Stomach smooth muscle (tissue), 2 donors: Measurements from ENCODE around the gene UBLCP1.
"Not testable (repeated sequence)": the region's sequence is repeated elsewhere in the genome, so short reads cannot be mapped to it uniquely, and the experiment has no call there.

Source experiments
- H3K27ac ChIP-seq: one replicate; pipeline ENCODE4 v1.7.0; 2013; ENCODE audit warnings: mild to moderate bottlenecking, low read length, inconsistent platforms
- H3K27me3 ChIP-seq, 2 donors: one replicate each; pipeline ENCODE4 v1.7.0; 2013; ENCODE audit warnings: low read length in 2 of 2; ENCODE audit not compliant: insufficient read depth in 2 of 2, control insufficient read depth in 1 of 2
- H3K36me3 ChIP-seq, 2 donors: one replicate each; pipeline ENCODE4 v1.7.0; 2013; ENCODE audit warnings: low read length in 2 of 2; ENCODE audit not compliant: control insufficient read depth in 2 of 2, insufficient read depth in 2 of 2
- H3K4me1 ChIP-seq: one replicate; pipeline ENCODE4 v1.7.0; 2013; ENCODE audit warnings: low read length; ENCODE audit not compliant: control insufficient read depth, insufficient read depth
- H3K4me3 ChIP-seq, 2 donors: one replicate each; pipeline ENCODE4 v1.7.0; 2013; ENCODE audit warnings: low read length in 2 of 2
- H3K9ac ChIP-seq, 2 donors: one replicate each; pipeline ENCODE4 v1.7.0; 2013; ENCODE audit warnings: low read length in 2 of 2, mild to moderate bottlenecking in 1 of 2
- H3K9me3 ChIP-seq, 2 donors: one replicate each; pipeline ENCODE4 v1.7.0; 2013; ENCODE audit warnings: low read length in 2 of 2; ENCODE audit not compliant: control insufficient read depth in 2 of 2
- donor health status: healthy.
- donor health status: Pancreatic carcinoma.

Gene UBLCP1

GRCh38 chr5:159274676-159275075 lies 11.6 kb downstream of the UBLCP1 start:
- H3K9ac ChIP-seq, result no peak overlapping the region
- H3K36me3 ChIP-seq, result peaks cover 12 to 17% of the 10 kb centered on the region in 2 donors
- H3K4me1 ChIP-seq, result no peaks in the 10 kb centered on the region
- H3K4me3 ChIP-seq, result no peak overlapping the region
- no peak overlapping the region for H3K27ac ChIP-seq
- no peaks in the 10 kb centered on the region for H3K27me3 ChIP-seq
- no peaks in the 10 kb centered on the region for H3K9me3 ChIP-seq

GRCh38 chr5:159286420-159287035 lies 23.4 kb downstream of the UBLCP1 start:
- Histone ChIP-seq H3K9me3 (no peaks in the 10 kb centered on the region), H3K27me3 (no peaks in the 10 kb centered on the region), H3K36me3 (peaks cover 0 to 4% of the 10 kb centered on the region in 2 donors), H3K4me1 (no peaks in the 10 kb centered on the region), H3K9ac (no peak overlapping the region), H3K4me3 (no peak overlapping the region), H3K27ac (no peak overlapping the region)

DNA sequence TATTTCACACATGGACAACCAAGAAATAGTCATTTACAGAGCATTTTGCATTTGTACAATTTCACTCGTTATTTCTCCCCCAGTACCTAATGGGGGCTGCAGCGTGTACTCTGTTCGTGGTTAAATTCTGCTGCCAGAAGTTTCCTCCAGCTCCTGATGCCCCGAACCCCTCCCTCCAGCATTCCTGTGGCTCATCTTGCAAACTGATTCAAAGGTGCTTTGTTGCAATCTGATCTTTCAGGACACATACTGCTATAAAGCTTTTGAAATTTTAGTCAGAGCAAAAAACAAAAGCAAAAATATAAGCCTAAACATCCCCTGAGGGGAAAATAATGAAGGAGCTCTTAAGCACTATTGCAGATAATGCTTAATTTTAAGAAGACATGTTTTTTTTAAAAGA lies 27.7 kb downstream of the UBLCP1 start:
- H3K4me1 ChIP-seq, result no peaks in the 10 kb centered on the region
- H3K27me3 ChIP-seq, result no peaks in the 10 kb centered on the region
- H3K4me3 ChIP-seq, result no peak overlapping the region
- H3K27ac ChIP-seq, result no peak overlapping the region
- no peaks in the 10 kb centered on the region for H3K36me3 ChIP-seq
- no peaks in the 10 kb centered on the region for H3K9me3 ChIP-seq
- H3K9ac ChIP-seq, result no peak overlapping the region

GRCh38 chr5:159294921-159295320 lies 31.8 kb downstream of the UBLCP1 start:
- Histone ChIP-seq H3K36me3 (no peaks in the 10 kb centered on the region), H3K27ac (no peak overlapping the region), H3K9me3 (peaks cover 4 to 5% of the 10 kb centered on the region in 2 donors), H3K4me3 (no peak overlapping the region), H3K4me1 (no peaks in the 10 kb centered on the region), H3K27me3 (no peaks in the 10 kb centered on the region), H3K9ac (no peak overlapping the region)

- H3K9ac ChIP-seq, H3K36me3 ChIP-seq, H3K9me3 ChIP-seq, H3K27me3 ChIP-seq, H3K4me3 ChIP-seq, H3K27ac ChIP-seq, H3K4me1 ChIP-seq: not testable (repeated sequence)
Measured at GRCh38 chr5:159297300-159297699, 34.2 kb downstream of the UBLCP1 start.

DNA sequence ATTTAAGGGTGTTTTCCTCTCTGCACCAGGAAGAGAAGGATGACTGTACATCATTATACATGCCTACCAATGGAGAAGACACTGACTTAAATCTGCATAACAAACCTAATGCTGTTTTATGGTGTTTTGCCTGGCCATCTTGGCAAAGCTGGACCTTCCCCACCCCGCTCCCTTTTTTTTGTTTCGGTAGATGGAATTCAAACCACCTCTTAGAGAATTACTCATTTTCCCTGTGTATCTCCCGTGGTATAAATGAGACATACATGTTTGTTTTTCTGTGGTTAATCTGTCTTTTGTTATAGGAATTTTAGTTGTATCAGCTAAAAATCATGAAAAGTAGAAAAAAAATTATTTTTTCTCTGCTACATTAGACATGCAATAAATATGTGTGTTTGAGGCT lies 38.4 kb downstream of the UBLCP1 start:
- no peaks in the 10 kb centered on the region for H3K4me1 ChIP-seq
- no peak overlapping the region for H3K27ac ChIP-seq
- no peaks in the 10 kb centered on the region for H3K36me3 ChIP-seq
- H3K4me3 ChIP-seq, result no peak overlapping the region
- H3K9ac ChIP-seq, result no peak overlapping the region
- peaks cover 5 to 7% of the 10 kb centered on the region in 2 donors for H3K9me3 ChIP-seq
- H3K27me3 ChIP-seq, result peaks cover 0 to 2% of the 10 kb centered on the region in 2 donors

- not testable (repeated sequence) for H3K27me3 ChIP-seq, H3K4me3 ChIP-seq, H3K36me3 ChIP-seq, H3K27ac ChIP-seq, H3K9ac ChIP-seq, H3K9me3 ChIP-seq, H3K4me1 ChIP-seq
Measured at GRCh38 chr5:159301929-159302860, 39.1 kb downstream of the UBLCP1 start.

DNA sequence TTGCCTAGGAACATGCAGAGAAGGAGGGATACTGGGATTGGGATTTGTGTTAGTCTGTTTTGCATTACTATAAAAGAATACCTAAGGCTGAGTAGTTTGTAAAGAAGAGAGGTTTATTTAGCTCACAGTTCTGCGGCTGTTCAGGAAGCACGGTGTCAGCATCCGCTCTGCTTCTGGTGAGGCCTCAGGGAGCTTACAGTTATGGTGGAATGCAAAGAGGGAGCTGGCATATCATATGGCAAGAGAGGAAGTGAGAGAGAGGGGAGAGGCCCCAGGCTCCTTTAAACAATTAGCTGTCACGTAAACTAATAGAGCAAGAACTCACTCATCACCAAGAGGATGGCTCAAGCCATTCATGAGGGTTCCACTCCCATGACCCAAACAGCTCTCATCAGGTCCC lies 40.2 kb downstream of the UBLCP1 start:
- Histone ChIP-seq H3K27ac (no peak overlapping the region), H3K9me3 (peaks cover 2 to 7% of the 10 kb centered on the region in 2 donors), H3K36me3 (no peaks in the 10 kb centered on the region), H3K9ac (no peak overlapping the region), H3K4me3 (no peak overlapping the region), H3K4me1 (no peaks in the 10 kb centered on the region), H3K27me3 (peaks cover 0 to 2% of the 10 kb centered on the region in 2 donors)

- no peak overlapping the region for H3K27ac ChIP-seq
- H3K27me3 ChIP-seq, result peaks cover 6 to 9% of the 10 kb centered on the region in 2 donors
- no peaks in the 10 kb centered on the region for H3K4me1 ChIP-seq
- H3K4me3 ChIP-seq, result no peak overlapping the region
- no peak overlapping the region for H3K9ac ChIP-seq
- H3K9me3 ChIP-seq, result peaks cover 0 to 2% of the 10 kb centered on the region in 2 donors
- H3K36me3 ChIP-seq, result no peaks in the 10 kb centered on the region
Measured at GRCh38 chr5:159304961-159305595, 42.0 kb downstream of the UBLCP1 start.

GRCh38 chr5:159309689-159310433 lies 46.8 kb downstream of the UBLCP1 start:
- Histone ChIP-seq H3K36me3 (no peaks in the 10 kb centered on the region), H3K4me1 (no peaks in the 10 kb centered on the region), H3K27me3 (peaks cover 20 to 29% of the 10 kb centered on the region in 2 donors), H3K27ac (no peak overlapping the region), H3K9ac (no peak overlapping the region), H3K4me3 (no peak overlapping the region), H3K9me3 (no peaks in the 10 kb centered on the region)
